Mucosa of rectum (tissue), 2 donors: Measurements from ENCODE around the gene TDP2.
"Not testable (repeated sequence)": the region's sequence is repeated elsewhere in the genome, so short reads cannot be mapped to it uniquely, and the experiment has no call there.

ENCODE experiments used
- H3K27ac ChIP-seq, 2 donors: one replicate each; pipeline ENCODE4 v1.7.0; 2013; ENCODE audit warnings: inconsistent platforms in 2 of 2, low read depth in 2 of 2, low read length in 2 of 2
- H3K27me3 ChIP-seq, 2 donors: one replicate each; pipeline ENCODE4 v1.7.0; 2013; ENCODE audit warnings: low read length in 2 of 2; ENCODE audit not compliant: control insufficient read depth in 2 of 2, insufficient read depth in 2 of 2
- H3K36me3 ChIP-seq, 2 donors: one replicate each; pipeline ENCODE4 v1.7.0; 2013; ENCODE audit warnings: low read length in 2 of 2; ENCODE audit not compliant: control insufficient read depth in 2 of 2, insufficient read depth in 2 of 2
- H3K4me1 ChIP-seq, 2 donors: one replicate each; pipeline ENCODE4 v1.7.0; 2013; ENCODE audit warnings: low read length in 2 of 2, mild to moderate bottlenecking in 1 of 2; ENCODE audit not compliant: control insufficient read depth in 2 of 2, insufficient read depth in 2 of 2
- H3K4me3 ChIP-seq, 2 donors: one replicate each; pipeline ENCODE4 v1.7.0; 2013; ENCODE audit warnings: low read length in 2 of 2
- H3K9ac ChIP-seq, 2 donors: one replicate each; pipeline ENCODE4 v1.7.0; 2013; ENCODE audit warnings: low read length in 2 of 2, low read depth in 1 of 2, mild to moderate bottlenecking in 1 of 2
- H3K9me3 ChIP-seq, 2 donors: one replicate each; pipeline ENCODE4 v1.7.0; 2013; ENCODE audit warnings: low read length in 2 of 2; ENCODE audit not compliant: control insufficient read depth in 2 of 2
- donor health status: healthy.
- donor health status: Normal muscosa, but diverticular disease.

Gene TDP2

DNA sequence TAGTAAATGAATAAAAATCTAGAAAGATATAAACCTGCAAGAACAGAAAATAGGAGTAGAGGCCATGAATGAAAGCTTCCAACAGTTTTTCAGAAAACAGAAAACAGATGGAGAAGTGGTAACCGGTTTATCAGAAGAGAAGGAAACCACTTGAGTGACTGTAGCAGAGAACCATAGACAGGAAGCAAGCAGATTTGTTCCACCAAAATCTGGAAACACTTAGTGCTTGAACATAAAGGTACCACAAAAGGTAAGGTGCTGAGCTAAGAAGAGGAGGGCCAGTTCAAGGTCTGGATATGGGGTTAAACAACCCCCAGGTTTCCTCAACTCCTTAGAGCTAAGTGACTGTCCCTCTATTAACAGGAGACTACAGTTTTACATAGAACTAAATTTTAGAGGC, 11.5 kb downstream of the TDP2 start:
- Histone ChIP-seq H3K9ac (no peak overlapping the region), H3K36me3 (peaks cover 64 to 67% of the 10 kb centered on the region in 2 donors), H3K27ac (no peak overlapping the region), H3K9me3 (no peaks in the 10 kb centered on the region), H3K27me3 (no peaks in the 10 kb centered on the region), H3K4me1 (peaks cover 6 to 31% of the 10 kb centered on the region in 2 donors), H3K4me3 (no peak overlapping the region)

DNA sequence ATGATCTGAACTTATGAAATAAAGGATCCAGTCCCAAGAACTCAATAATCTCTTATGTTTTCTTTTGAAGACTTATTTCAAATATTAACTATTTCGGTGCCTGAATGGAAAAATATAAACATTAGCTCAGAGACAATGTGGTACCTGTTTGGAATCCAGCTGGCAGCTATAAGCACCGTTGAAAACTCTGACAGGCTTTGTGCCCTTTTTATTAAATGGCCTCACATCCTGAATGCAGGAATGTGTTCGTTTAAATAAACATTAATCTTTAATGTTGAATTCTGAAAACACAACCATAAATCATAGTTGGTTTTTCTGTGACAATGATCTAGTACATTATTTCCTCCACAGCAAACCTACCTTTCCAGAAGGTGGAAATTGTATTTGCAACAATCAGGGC, 16.3 kb downstream of the TDP2 start:
- Histone ChIP-seq H3K4me1 (peaks cover 8 to 10% of the 10 kb centered on the region in 2 donors), H3K36me3 (peaks cover 39 to 50% of the 10 kb centered on the region in 2 donors), H3K27me3 (no peaks in the 10 kb centered on the region), H3K9me3 (no peaks in the 10 kb centered on the region), H3K9ac (no peak overlapping the region), H3K27ac (no peak overlapping the region), H3K4me3 (no peak overlapping the region)

DNA sequence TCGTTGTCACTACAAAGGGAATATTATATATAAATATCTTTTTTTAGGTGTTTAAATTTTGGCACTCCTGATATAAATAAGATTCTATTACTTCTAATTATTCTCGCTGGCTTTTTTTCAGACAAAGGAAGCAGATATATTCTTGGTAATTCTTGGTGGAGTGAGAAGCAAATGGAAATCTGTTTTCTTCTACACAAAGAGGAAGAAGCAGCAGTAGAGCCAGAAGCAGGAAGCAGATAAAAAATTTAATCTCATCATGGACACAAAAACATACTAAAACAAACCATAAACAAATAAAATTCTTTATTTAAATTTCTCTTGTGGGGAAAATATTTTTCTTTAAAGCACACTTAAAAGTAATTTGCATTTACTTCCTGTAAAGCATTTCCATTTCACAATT, 17.0 kb downstream of the TDP2 start:
- H3K4me3 ChIP-seq: no peak overlapping the region
- H3K9me3 ChIP-seq: no peaks in the 10 kb centered on the region
- H3K4me1 ChIP-seq: peaks cover 8% of the 10 kb centered on the region in 2 donors
- peaks cover 36 to 47% of the 10 kb centered on the region in 2 donors for H3K36me3 ChIP-seq
- peaks cover 0 to 1% of the 10 kb centered on the region in 2 donors for H3K27me3 ChIP-seq
- no peak overlapping the region for H3K9ac ChIP-seq
- no peak overlapping the region for H3K27ac ChIP-seq

- no peak overlapping the region for H3K27ac ChIP-seq
- peaks cover 28 to 35% of the 10 kb centered on the region in 2 donors for H3K36me3 ChIP-seq
- H3K9ac ChIP-seq: no peak overlapping the region
- no peaks in the 10 kb centered on the region for H3K9me3 ChIP-seq
- H3K27me3 ChIP-seq: peaks cover 4 to 8% of the 10 kb centered on the region in 2 donors
- H3K4me3 ChIP-seq: no peak overlapping the region
- H3K4me1 ChIP-seq: peaks cover 8% of the 10 kb centered on the region in 2 donors
Measured at GRCh38 chr6:24648276-24648675, 18.4 kb downstream of the TDP2 start.

DNA sequence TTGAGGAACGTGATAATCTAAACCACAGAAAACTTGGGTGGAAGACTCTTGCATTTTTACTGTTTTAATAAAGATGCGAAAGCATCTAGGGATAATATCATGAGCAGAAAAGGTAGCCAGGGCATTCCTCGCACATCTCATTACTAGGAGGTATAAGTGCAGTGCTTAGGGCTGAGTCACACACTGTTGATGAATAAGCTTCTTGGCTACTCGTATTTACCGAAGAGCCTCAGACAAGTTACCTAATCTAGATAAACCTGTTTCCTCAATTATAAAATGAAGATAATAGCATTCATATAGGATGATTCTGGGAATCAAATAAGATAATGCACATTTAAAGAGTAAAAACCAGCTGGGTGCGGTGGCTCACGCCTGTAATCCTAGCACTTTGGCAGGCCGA, 19.9 kb downstream of the TDP2 start:
- H3K27me3 ChIP-seq: peaks cover 4 to 8% of the 10 kb centered on the region in 2 donors
- no peaks in the 10 kb centered on the region for H3K9me3 ChIP-seq
- H3K4me3 ChIP-seq: no peak overlapping the region
- H3K27ac ChIP-seq: peak overlapping the region in 1 of 2 donors; percentile 55
- peaks cover 13 to 21% of the 10 kb centered on the region in 2 donors for H3K36me3 ChIP-seq
- H3K4me1 ChIP-seq: peaks cover 8% of the 10 kb centered on the region in 2 donors
- no peak overlapping the region for H3K9ac ChIP-seq

GRCh38 chr6:24644377-24644776, 22.3 kb downstream of the TDP2 start:
- peaks cover 0 to 3% of the 10 kb centered on the region in 2 donors for H3K36me3 ChIP-seq
- peaks cover 4 to 8% of the 10 kb centered on the region in 2 donors for H3K27me3 ChIP-seq
- no peaks in the 10 kb centered on the region for H3K9me3 ChIP-seq
- no peak overlapping the region for H3K4me3 ChIP-seq
- H3K4me1 ChIP-seq: peaks cover 8% of the 10 kb centered on the region in 2 donors
- H3K9ac ChIP-seq: no peak overlapping the region
- no peak overlapping the region for H3K27ac ChIP-seq

DNA sequence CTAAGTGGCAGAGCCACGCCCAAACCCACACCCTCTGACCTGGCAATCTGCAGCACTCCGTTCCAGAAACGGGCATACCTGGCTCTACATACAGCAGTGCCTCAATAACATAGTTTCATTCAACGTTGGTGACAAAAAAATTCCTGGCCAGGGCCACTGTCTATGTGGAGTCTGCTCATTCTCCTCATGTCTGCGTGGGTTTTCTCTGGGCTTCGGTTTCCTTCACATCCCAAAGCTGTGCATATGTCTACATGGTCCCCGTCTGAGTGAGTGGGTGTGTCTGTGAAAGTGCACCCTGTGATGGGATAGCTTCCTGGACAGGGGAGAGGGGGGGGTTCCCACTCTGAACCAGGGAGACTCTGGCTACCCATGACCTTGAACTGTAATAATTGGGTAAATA, 22.8 kb downstream of the TDP2 start:
- Histone ChIP-seq H3K36me3 (no peaks in the 10 kb centered on the region), H3K9ac (no peak overlapping the region), H3K9me3 (no peaks in the 10 kb centered on the region), H3K4me1 (peaks cover 8% of the 10 kb centered on the region in 2 donors), H3K27me3 (peaks cover 4 to 8% of the 10 kb centered on the region in 2 donors), H3K4me3 (no peak overlapping the region), H3K27ac (no peak overlapping the region)

GRCh38 chr6:24642061-24642460, 24.6 kb downstream of the TDP2 start:
- Histone ChIP-seq H3K27me3 (peaks cover 4 to 8% of the 10 kb centered on the region in 2 donors), H3K4me1 (peaks cover 8% of the 10 kb centered on the region in 2 donors), H3K36me3 (no peaks in the 10 kb centered on the region), H3K4me3 (no peak overlapping the region), H3K27ac (no peak overlapping the region), H3K9me3 (no peaks in the 10 kb centered on the region), H3K9ac (no peak overlapping the region)

DNA sequence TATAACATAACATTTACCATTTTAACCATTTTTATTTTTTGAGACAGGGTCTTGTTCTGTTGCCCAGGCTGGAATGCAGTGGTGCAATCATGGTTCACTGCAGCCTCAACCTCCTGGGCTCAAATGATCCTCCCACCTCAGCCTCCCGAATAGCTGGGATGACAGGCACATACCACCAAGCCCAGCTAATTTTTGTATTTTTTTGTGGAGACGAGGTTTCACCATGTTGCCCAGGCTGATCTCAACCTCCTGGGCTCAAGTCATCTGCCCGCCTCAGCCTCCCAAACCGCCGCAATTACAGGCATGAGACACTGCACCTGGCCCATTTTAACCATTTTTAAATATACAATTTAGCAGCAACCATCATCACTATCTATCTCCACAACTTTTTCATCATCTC, 26.1 kb downstream of the TDP2 start:
- H3K9me3 ChIP-seq, H3K27ac ChIP-seq, H3K36me3 ChIP-seq, H3K4me1 ChIP-seq, H3K9ac ChIP-seq, H3K4me3 ChIP-seq, H3K27me3 ChIP-seq: not testable (repeated sequence)

DNA sequence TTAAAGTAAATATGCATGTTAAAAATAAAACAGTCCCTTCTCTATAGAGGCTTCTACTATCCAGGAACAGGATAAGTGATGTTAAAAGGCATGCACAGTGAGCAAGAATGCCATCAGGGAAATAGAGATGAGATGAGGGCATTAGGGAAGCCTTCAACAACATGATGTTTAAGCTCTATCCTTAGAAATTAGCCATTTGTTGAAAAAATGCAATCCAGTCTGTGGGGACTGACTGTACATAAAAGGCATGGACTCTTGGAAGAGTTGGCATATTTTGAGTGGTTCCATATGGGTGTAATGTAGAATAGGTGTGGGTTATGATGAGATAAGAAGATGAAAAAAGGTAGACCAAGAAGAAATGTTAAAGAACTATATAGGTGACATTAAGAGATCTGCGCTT, 26.5 kb downstream of the TDP2 start:
- Histone ChIP-seq H3K4me3 (no peak overlapping the region), H3K9me3 (peaks cover 2% of the 10 kb centered on the region in 2 donors), H3K4me1 (no peaks in the 10 kb centered on the region), H3K9ac (no peak overlapping the region), H3K36me3 (no peaks in the 10 kb centered on the region), H3K27ac (no peak overlapping the region), H3K27me3 (peaks cover 4 to 8% of the 10 kb centered on the region in 2 donors)

DNA sequence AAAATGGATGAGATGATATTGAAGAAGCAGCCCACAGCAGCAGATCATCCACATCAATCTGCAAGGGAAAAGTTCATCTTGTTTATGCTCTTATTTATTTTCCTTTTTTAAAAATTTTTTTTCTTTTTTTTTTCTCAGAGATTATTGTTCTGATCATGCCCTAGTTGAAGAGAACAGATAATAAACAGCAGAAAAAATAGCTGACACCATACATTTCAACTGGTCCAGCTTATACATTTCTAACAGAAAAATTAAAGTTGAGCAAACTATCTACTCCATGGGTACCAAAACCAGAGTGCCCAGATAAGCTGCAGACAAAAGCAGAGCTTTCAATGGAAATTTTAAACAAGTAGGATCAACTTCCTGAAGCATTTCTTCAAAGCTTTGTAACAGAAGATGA, 30.0 kb downstream of the TDP2 start:
- H3K4me3 ChIP-seq: no peak overlapping the region
- no peaks in the 10 kb centered on the region for H3K36me3 ChIP-seq
- peaks cover 2% of the 10 kb centered on the region in 2 donors for H3K9me3 ChIP-seq
- no peak overlapping the region for H3K9ac ChIP-seq
- H3K27ac ChIP-seq: no peak overlapping the region
- H3K4me1 ChIP-seq: no peaks in the 10 kb centered on the region
- no peaks in the 10 kb centered on the region for H3K27me3 ChIP-seq
